Mesenchymal stem cell (in vitro differentiated cells and primary cell): Measurements from ENCODE around the gene TBPL1.

Source experiments
- DNase-seq: peaks from one replicate; pipeline ENCODE4 v3.0.0-alpha.2; 2013
- H2AFZ ChIP-seq: one replicate; pipeline ENCODE4 v1.6.1; 2013; ENCODE audit warnings: low read depth, mild to moderate bottlenecking, control low read depth, inconsistent platforms, low read length, moderate library complexity
- H2AK5ac ChIP-seq: 2 replicates; pipeline ENCODE4 v1.6.1; 2013; ENCODE audit warnings: low read length, moderate library complexity, mild to moderate bottlenecking, inconsistent platforms; ENCODE audit not compliant: severe bottlenecking
- H2BK120ac ChIP-seq: one replicate; pipeline ENCODE4 v1.6.1; 2013; ENCODE audit warnings: low read depth, mild to moderate bottlenecking, inconsistent platforms, low read length, moderate library complexity
- H2BK12ac ChIP-seq, 2 experiments: one replicate each; pipeline ENCODE4 v1.6.1; 2013; ENCODE audit warnings: inconsistent platforms in 2 of 2, low read length in 2 of 2, mild to moderate bottlenecking in 2 of 2, moderate library complexity in 2 of 2, control low read depth in 1 of 2
- H2BK15ac ChIP-seq: one replicate; pipeline ENCODE4 v1.6.1; 2013; ENCODE audit warnings: mild to moderate bottlenecking, low read depth, inconsistent platforms; ENCODE audit not compliant: poor library complexity, severe bottlenecking
- H2BK5ac ChIP-seq: 2 replicates; pipeline ENCODE4 v1.6.1; 2013; ENCODE audit warnings: low read depth, mild to moderate bottlenecking, low read length, control low read depth, inconsistent platforms; ENCODE audit not compliant: poor library complexity, severe bottlenecking
- H3K14ac ChIP-seq, 2 experiments: one replicate each; pipeline ENCODE4 v1.6.1; 2013; ENCODE audit warnings: inconsistent platforms in 2 of 2, low read length in 2 of 2, control low read depth in 1 of 2, mild to moderate bottlenecking in 1 of 2, moderate library complexity in 1 of 2
- H3K18ac ChIP-seq, 2 experiments: one replicate each; pipeline ENCODE4 v1.6.1; 2013; ENCODE audit warnings: inconsistent platforms in 2 of 2, low read length in 2 of 2, control low read depth in 1 of 2, low read depth in 1 of 2, mild to moderate bottlenecking in 1 of 2
- H3K23ac ChIP-seq, 2 experiments: one replicate each; pipeline ENCODE4 v1.6.1; 2013; ENCODE audit warnings: inconsistent platforms in 2 of 2, low read length in 2 of 2, mild to moderate bottlenecking in 2 of 2, moderate library complexity in 2 of 2, control low read depth in 1 of 2
- H3K27ac ChIP-seq: 2 replicates; pipeline ENCODE4 v1.5.1; 2013; ENCODE audit warnings: mild to moderate bottlenecking, moderate library complexity, low read length, control low read depth, inconsistent platforms; ENCODE audit not compliant: poor library complexity, severe bottlenecking
- H3K27me3 ChIP-seq, 2 experiments: 2 replicates each; pipeline versions ENCODE4 v1.6.1 to v1.7.0; 2013; ENCODE audit warnings: low read length in 2 of 2, mild to moderate bottlenecking in 2 of 2, moderate library complexity in 2 of 2, control low read depth in 1 of 2, inconsistent platforms in 1 of 2; ENCODE audit not compliant: control insufficient read depth in 1 of 2, insufficient read depth in 1 of 2
- H3K36me3 ChIP-seq, 2 experiments: 2 replicates each; pipeline versions ENCODE4 v1.6.1 to v1.7.0; 2013; ENCODE audit warnings: low read length in 2 of 2, control low read depth in 1 of 2, inconsistent platforms in 1 of 2, low read depth in 1 of 2, mild to moderate bottlenecking in 1 of 2; ENCODE audit not compliant: insufficient read depth in 2 of 2, control insufficient read depth in 1 of 2
- H3K4ac ChIP-seq, 2 experiments: one replicate each; pipeline ENCODE4 v1.6.1; 2013; ENCODE audit warnings: inconsistent platforms in 2 of 2, low read length in 2 of 2, mild to moderate bottlenecking in 2 of 2, moderate library complexity in 2 of 2, control low read depth in 1 of 2, low read depth in 1 of 2
- H3K4me1 ChIP-seq: 2 replicates; pipeline ENCODE4 v1.6.1; 2013; ENCODE audit warnings: low read depth, low read length, control low read depth; ENCODE audit not compliant: control insufficient read depth, insufficient read depth
- H3K4me2 ChIP-seq: 2 replicates; pipeline ENCODE4 v1.6.1; 2013; ENCODE audit warnings: low read length, mild to moderate bottlenecking, inconsistent platforms; ENCODE audit not compliant: poor library complexity, severe bottlenecking
- H3K4me3 ChIP-seq, 2 experiments: 2 replicates each; pipeline versions ENCODE4 v1.5.1 to v1.7.0; 2013; ENCODE audit warnings: low read length in 2 of 2, mild to moderate bottlenecking in 2 of 2, control low read depth in 1 of 2, low read depth in 1 of 2; ENCODE audit not compliant: insufficient read depth in 1 of 2
- H3K79me1 ChIP-seq: replicated peaks from 2 replicates; pipeline ENCODE4 v1.6.1; 2013; ENCODE audit warnings: mild to moderate bottlenecking, control low read depth, low read length, inconsistent platforms; ENCODE audit not compliant: poor library complexity, severe bottlenecking
- H3K9ac ChIP-seq: 2 replicates; pipeline ENCODE4 v1.7.0; 2013; ENCODE audit warnings: mild to moderate bottlenecking, low read length, moderate library complexity
- H3K9me3 ChIP-seq: 2 replicates; pipeline ENCODE4 v1.7.0; 2013; ENCODE audit warnings: mild to moderate bottlenecking, low read length; ENCODE audit not compliant: control insufficient read depth
- H4K8ac ChIP-seq: one replicate; pipeline ENCODE4 v1.6.1; 2013; ENCODE audit warnings: inconsistent platforms, mild to moderate bottlenecking, low read length, moderate library complexity
- H4K91ac ChIP-seq: one replicate; pipeline ENCODE4 v1.6.1; 2013; ENCODE audit warnings: mild to moderate bottlenecking, low read length, inconsistent platforms
- WGBS: methylation state at CpG from one replicate; pipeline ENCODE4 v1.1.7; 2013; ENCODE audit warnings: mixed read lengths; 5-methylcytosine and 5-hydroxymethylcytosine counted together

The TBPL1 gene

GRCh38 chr6:133957780-133958242 lies 4.8 kb downstream of the TBPL1 start:
- no peak overlapping the region for H4K91ac ChIP-seq
- H3K18ac ChIP-seq, result no peak overlapping the region
- H2BK120ac ChIP-seq, result no peak overlapping the region
- H3K4me1 ChIP-seq, result peaks cover 1% of the 10 kb centered on the region
- DNase-seq, result no peak
- no peak overlapping the region for H3K9ac ChIP-seq
- no peak overlapping the region for H4K8ac ChIP-seq
- H3K4me2 ChIP-seq, result no peak overlapping the region
- no peak overlapping the region for H2BK12ac ChIP-seq
- H2AFZ ChIP-seq, result no peak overlapping the region
- H3K4me3 ChIP-seq, result no peak overlapping the region
- H3K79me1 ChIP-seq, result peaks cover 14% of the 10 kb centered on the region
- no peak overlapping the region for H3K27ac ChIP-seq
- H3K23ac ChIP-seq, result no peak overlapping the region
- H3K27me3 ChIP-seq, result no peaks in the 10 kb centered on the region
- no peak overlapping the region for H2AK5ac ChIP-seq
- no peak overlapping the region for H2BK15ac ChIP-seq
- H2BK5ac ChIP-seq, result no peak overlapping the region
- no peaks in the 10 kb centered on the region for H3K9me3 ChIP-seq
- no peaks in the 10 kb centered on the region for H3K36me3 ChIP-seq
- WGBS, result 100% methylated on average over 2 of the region's 2 CpGs
- H3K14ac ChIP-seq, result no peak overlapping the region
- no peak overlapping the region for H3K4ac ChIP-seq

- Histone ChIP-seq H4K8ac (no peak overlapping the region), H3K18ac (no peak overlapping the region), H3K4me1 (peaks cover 4% of the 10 kb centered on the region), H3K9me3 (no peaks in the 10 kb centered on the region), H2AFZ (no peak overlapping the region), H3K27me3 (no peaks in the 10 kb centered on the region), H2AK5ac (no peak overlapping the region), H3K27ac (no peak overlapping the region), H3K4ac (no peak overlapping the region), H2BK12ac (no peak overlapping the region), H2BK120ac (no peak overlapping the region), H2BK15ac (no peak overlapping the region), H3K4me2 (no peak overlapping the region), H3K36me3 (no peaks in the 10 kb centered on the region), H4K91ac (no peak overlapping the region), H3K4me3 (no peak overlapping the region), H3K23ac (no peak overlapping the region), H3K79me1 (peaks cover 14% of the 10 kb centered on the region), H2BK5ac (no peak overlapping the region), H3K9ac (no peak overlapping the region), H3K14ac (no peak overlapping the region)
- DNase-seq, result no peak
- WGBS, result 100% methylated on average over 3 of the region's 3 CpGs
Observed at GRCh38 chr6:133958791-133959190, 5.8 kb downstream of the TBPL1 start.

- Histone ChIP-seq H4K91ac (no peak overlapping the region), H3K23ac (no peak overlapping the region), H2AK5ac (no peak overlapping the region), H3K36me3 (no peaks in the 10 kb centered on the region), H3K27ac (no peak overlapping the region), H4K8ac (no peak overlapping the region), H3K4me3 (no peak overlapping the region), H3K14ac (no peak overlapping the region), H2BK5ac (no peak overlapping the region), H3K4me1 (peaks cover 2% of the 10 kb centered on the region), H3K79me1 (peaks cover 12% of the 10 kb centered on the region), H2BK120ac (no peak overlapping the region), H3K9me3 (no peaks in the 10 kb centered on the region), H3K18ac (no peak overlapping the region), H3K4ac (no peak overlapping the region), H3K9ac (no peak overlapping the region), H2BK15ac (no peak overlapping the region), H2BK12ac (no peak overlapping the region), H3K4me2 (no peak overlapping the region), H2AFZ (no peak overlapping the region), H3K27me3 (no peaks in the 10 kb centered on the region)
- DNase-seq, result no peak
- 90% methylated on average over 2 of the region's 4 CpGs for WGBS
Observed at GRCh38 chr6:133959667-133960368, 6.8 kb downstream of the TBPL1 start.

- Histone ChIP-seq H3K4me3 (no peak overlapping the region), H3K9me3 (no peaks in the 10 kb centered on the region), H2BK120ac (no peak overlapping the region), H2BK12ac (no peak overlapping the region), H3K27me3 (no peaks in the 10 kb centered on the region), H3K23ac (no peak overlapping the region), H3K79me1 (peaks cover 11% of the 10 kb centered on the region), H3K18ac (no peak overlapping the region), H3K14ac (no peak overlapping the region), H3K27ac (no peak overlapping the region), H3K9ac (no peak overlapping the region), H4K8ac (no peak overlapping the region), H3K4ac (no peak overlapping the region), H3K4me1 (peaks cover 2% of the 10 kb centered on the region), H3K4me2 (peak overlapping the region; percentile 34), H2AK5ac (no peak overlapping the region), H2BK5ac (no peak overlapping the region), H4K91ac (no peak overlapping the region), H3K36me3 (no peaks in the 10 kb centered on the region), H2BK15ac (no peak overlapping the region), H2AFZ (no peak overlapping the region)
- WGBS, result 87% methylated on average over 7 of the region's 7 CpGs
- no peak for DNase-seq
Observed at GRCh38 chr6:133961831-133962230, 8.8 kb downstream of the TBPL1 start.
